ENCODE measurements around the gene NLRP13.

The NLRP13 gene

DNA sequence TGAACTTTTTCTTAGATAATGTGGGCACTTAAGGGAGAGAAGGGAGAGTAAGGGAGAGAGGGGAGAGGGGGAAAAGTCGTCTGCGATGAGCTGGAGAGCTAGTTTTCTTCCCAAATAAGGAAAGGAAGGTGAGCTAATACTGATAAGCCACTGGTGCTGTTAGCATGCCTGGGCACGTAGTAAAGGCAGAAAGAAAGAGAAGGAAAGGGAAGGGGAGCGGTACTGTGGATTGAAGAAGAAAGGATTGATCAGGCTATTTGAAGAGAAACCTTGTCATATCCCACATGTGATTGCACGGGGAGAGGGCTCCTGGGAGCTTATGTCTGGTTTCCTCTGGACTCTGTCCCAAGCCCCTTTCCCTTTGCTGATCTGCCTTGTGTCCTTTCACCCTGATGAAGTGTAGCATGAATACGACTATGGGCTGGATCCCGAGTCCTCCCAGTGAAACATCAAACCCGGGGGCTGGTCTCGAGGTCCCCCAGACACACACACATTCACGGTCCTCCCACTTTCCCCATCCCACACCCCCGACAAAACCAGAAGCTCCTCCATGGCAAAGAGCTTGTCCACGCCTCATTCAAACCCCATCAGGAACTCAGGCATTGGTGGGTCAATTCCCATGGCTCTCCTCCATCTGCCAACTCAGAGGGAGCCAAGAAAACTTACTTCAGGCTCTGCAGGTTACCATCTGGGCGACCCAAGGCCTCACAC is 30.6 kb downstream of the NLRP13 start:
- no peak for DNase-seq

DNA sequence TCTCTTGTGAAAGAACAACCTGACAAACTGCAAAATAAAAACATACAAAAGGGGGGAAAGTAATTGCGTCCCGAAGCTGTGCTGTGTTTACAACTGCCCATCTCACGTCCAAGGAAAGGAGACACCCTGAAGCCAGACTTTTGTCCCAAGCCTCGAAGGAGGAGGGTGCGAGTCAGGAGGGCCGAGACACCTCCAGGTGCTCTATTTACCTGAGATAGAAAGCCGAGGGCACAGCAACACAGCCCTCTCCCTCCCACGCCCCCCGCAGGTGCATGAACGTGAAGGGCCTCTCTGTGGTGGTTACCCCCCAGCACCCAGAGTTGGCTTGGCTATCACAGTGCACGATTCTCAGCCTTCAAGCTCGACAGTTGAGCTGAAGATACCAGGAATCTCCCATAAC is 33.2 kb downstream of the NLRP13 start:
- no peak for DNase-seq

- DNase-seq = no peak
These were observed 49.5 kb downstream of the NLRP13 start for GRCh38 chr19:55882626-55883025.

DNA sequence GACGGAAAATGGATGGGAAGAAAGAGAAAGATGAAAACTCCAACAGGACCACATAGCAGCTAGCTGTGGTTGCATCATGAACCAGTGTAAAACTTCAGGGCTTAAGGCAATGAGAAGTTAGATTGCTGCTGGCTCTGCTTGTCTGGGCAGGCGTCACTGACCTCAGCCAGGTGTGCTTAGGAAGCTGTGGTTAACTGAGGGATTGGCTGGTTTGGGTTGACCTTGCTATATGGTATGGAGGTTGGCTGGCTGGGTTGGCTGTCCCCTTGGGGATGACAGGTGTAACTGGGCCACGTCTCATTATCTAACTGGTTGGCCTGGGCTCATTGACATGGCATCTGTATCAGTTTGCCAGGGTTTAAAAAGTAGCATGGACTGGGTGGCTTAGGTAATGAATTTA is 54.9 kb downstream of the NLRP13 start:
- no peak for DNase-seq

DNA sequence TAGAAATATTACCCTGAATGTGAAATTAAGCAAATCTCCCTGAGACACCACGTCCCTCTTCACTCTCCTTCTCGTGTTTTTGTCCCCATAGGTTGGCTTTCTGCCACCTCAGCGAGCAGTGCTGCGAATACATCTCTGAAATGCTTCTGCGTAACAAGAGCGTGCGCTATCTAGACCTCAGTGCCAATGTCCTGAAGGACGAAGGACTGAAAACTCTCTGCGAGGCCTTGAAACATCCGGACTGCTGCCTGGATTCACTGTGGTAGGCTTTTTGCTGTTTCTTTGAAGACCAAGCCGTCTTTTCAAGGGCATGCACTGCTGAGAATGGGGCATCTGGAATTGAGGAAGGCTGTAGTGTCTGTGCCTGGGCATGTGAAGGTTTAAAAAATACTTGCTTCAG is 61.4 kb downstream of the NLRP13 start:
- DNase-seq = no peak

GRCh38 chr19:55867101-55867500 is 65.0 kb downstream of the NLRP13 start:
- no peak for DNase-seq

GRCh38 chr19:55866521-55866920 is 65.6 kb downstream of the NLRP13 start:
- no peak for DNase-seq

DNA sequence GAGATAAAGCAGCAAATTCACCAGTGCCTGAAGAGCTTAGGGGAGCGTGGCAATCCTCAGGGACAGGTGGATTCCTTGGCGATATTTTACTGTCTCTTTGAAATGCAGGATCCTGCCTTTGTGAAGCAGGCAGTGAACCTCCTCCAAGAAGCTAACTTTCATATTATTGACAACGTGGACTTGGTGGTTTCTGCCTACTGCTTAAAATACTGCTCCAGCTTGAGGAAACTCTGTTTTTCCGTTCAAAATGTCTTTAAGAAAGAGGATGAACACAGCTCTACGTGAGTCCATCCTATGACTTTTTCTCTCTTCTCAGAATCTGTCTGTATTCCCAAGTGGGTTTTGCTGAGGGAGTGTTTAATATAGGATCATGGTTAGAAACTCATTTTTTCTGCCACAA is 73.2 kb downstream of the NLRP13 start:
- no peak for DNase-seq

DNA sequence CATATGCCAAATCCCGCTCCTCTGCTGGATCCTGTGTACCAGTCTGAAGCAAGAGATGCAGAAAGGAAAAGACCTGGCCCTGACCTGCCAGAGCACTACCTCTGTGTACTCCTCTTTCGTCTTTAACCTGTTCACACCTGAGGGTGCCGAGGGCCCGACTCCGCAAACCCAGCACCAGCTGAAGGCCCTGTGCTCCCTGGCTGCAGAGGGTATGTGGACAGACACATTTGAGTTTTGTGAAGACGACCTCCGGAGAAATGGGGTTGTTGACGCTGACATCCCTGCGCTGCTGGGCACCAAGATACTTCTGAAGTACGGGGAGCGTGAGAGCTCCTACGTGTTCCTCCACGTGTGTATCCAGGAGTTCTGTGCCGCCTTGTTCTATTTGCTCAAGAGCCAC is 73.7 kb downstream of the NLRP13 start:
- DNase-seq = no peak

DNA sequence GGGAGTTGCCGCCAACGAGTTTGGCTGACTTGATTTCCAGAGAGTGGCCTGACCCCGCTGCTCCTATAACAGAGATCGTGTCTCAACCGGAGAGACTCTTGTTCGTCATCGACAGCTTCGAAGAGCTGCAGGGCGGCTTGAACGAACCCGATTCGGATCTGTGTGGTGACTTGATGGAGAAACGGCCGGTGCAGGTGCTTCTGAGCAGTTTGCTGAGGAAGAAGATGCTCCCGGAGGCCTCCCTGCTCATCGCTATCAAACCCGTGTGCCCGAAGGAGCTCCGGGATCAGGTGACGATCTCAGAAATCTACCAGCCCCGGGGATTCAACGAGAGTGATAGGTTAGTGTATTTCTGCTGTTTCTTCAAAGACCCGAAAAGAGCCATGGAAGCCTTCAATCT is 74.2 kb downstream of the NLRP13 start:
- DNase-seq = no peak

- no peak for DNase-seq
These were observed 75.0 kb downstream of the NLRP13 start for GRCh38 chr19:55857149-55857548.

DNA sequence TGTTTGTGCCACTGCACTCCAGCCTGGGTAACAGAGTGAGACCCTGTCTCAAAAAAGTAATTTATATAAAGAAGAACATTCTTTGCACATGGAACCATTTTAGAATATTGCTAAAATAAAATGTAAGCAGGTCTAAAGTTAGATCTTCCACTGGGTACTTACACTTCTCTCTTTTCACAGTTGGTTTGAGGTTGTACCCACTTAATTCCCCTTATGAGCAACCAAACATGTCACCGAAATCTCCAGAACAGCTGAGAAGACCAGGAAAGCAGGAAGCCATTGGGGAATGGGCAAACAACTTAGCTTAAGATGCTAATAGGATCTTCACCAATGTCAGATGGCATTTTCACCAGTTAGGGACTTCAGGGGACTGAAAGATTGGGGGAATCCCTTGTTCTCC is 77.0 kb downstream of the NLRP13 start:
- no peak for DNase-seq

Measured in activated naive CD4-positive, alpha-beta T cell (primary cell).